ENCODE data around the gene EEF1AKMT3.

Gene EEF1AKMT3

DNA sequence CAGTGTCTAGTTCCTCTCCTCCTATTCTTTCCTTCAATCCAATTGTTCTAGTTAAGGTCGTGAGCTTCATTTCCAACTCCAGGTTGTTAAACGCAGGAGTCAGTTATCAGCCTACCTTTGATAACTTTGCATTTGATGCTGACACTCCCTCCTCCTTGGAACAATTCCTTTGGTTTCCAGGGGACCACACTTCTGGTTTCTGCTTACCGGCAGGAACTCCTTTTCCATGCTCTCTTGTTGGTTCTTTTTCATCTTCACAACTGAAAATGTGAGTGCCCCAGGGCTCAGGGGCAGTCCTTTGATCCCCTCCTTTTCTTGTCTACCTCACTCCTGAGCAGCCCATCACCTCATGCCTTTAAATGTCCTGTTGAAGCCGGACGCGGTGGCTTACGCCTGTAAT, 5.0 kb downstream of the EEF1AKMT3 start:
- DNase-seq = no peak
- Histone ChIP-seq H3K4me3 (no peak overlapping the region), H3K9me3 (no peaks in the 10 kb centered on the region), H3K4me1 (peaks cover 0 to 15% (median 6%) of the 10 kb centered on the region in 4 donors), H3K27me3 (no peaks in the 10 kb centered on the region), H3K36me3 (peaks cover 0 to 33% (median 0%) of the 10 kb centered on the region in 3 donors), H3K27ac (no peak overlapping the region)
- no peak for TF ChIP-seq CTCF (IDR thresholded peaks at IDR 0.05)
- intact Hi-C loops (cut with DNase I; ENCODE audit: low total_unique reads) = no loop called here

GRCh38 chr12:57777911-57778310, 5.5 kb downstream of the EEF1AKMT3 start:
- peaks cover 0 to 15% (median 6%) of the 10 kb centered on the region in 4 donors for H3K4me1 ChIP-seq
- TF ChIP-seq CTCF (IDR thresholded peaks at IDR 0.05) = no peak
- intact Hi-C loops (cut with DNase I; ENCODE audit: low total_unique reads) = no loop called here

GRCh38 chr12:57779736-57780135, 7.3 kb downstream of the EEF1AKMT3 start:
- Histone ChIP-seq H3K4me1 (peaks cover 0 to 18% (median 11%) of the 10 kb centered on the region in 4 donors), H3K4me3 (no peak overlapping the region), H3K27ac (no peak overlapping the region), H3K9me3 (no peaks in the 10 kb centered on the region), H3K36me3 (peaks cover 0 to 33% (median 0%) of the 10 kb centered on the region in 3 donors), H3K27me3 (no peaks in the 10 kb centered on the region)
- TF ChIP-seq CTCF (IDR thresholded peaks at IDR 0.05) = no peak
- DNase-seq = no peak
- intact Hi-C loops (cut with DNase I; ENCODE audit: low total_unique reads) = no loop called here

More at GRCh38 chr12:57777911-57778310, 5.5 kb downstream of the EEF1AKMT3 start:
- H3K27me3 ChIP-seq = no peaks in the 10 kb centered on the region
- no peak overlapping the region for H3K27ac ChIP-seq
- H3K36me3 ChIP-seq = peaks cover 0 to 33% (median 0%) of the 10 kb centered on the region in 3 donors
- no peaks in the 10 kb centered on the region for H3K9me3 ChIP-seq
- H3K4me3 ChIP-seq = no peak overlapping the region
- no peak for DNase-seq

GRCh38 chr12:57780284-57780897, 8.0 kb downstream of the EEF1AKMT3 start:
- TF ChIP-seq CTCF (IDR thresholded peaks at IDR 0.05) = no peak
- Histone ChIP-seq H3K4me3 (no peak overlapping the region), H3K9me3 (no peaks in the 10 kb centered on the region), H3K4me1 (peaks cover 0 to 18% (median 11%) of the 10 kb centered on the region in 4 donors), H3K27me3 (no peaks in the 10 kb centered on the region), H3K36me3 (peaks cover 4 to 34% (median 6%) of the 10 kb centered on the region in 3 donors), H3K27ac (no peak overlapping the region)
- no peak for DNase-seq
- intact Hi-C loops (cut with DNase I; ENCODE audit: low total_unique reads) = no loop called here

DNA sequence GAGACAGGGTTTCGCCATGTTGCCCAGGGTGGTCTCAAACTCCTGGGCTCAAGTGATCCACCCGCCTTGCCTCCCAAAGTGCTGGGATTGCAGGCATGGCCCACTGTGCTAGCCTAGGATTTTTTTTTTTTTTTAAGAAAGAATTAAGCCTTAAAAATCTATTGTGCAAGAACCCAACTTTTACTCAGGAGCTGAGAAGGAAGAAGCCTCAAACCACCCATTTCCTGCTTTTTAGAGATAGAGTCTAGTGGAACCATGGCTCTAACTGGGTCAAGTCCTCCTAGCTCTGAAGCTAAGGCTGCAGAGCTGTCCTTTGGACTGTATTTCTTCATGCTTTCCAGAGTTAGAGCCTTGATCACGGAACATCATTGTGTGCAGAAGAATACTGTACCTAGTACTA, 8.8 kb downstream of the EEF1AKMT3 start:
- Histone ChIP-seq H3K36me3 (peaks cover 12 to 34% (median 14%) of the 10 kb centered on the region in 3 donors), H3K4me3 (no peak overlapping the region), H3K9me3 (no peaks in the 10 kb centered on the region), H3K27ac (no peak overlapping the region), H3K27me3 (no peaks in the 10 kb centered on the region), H3K4me1 (peaks cover 0 to 18% (median 11%) of the 10 kb centered on the region in 4 donors)
- no peak for TF ChIP-seq CTCF (IDR thresholded peaks at IDR 0.05)
- intact Hi-C loops (cut with DNase I; ENCODE audit: low total_unique reads) = no loop called here
- no peak for DNase-seq
